ENCODE data around the gene TSEN15. TPM values are rescaled to one million over a fixed set of nuclear protein-coding genes. Genes with fewer than 3 reads are reported as not detected.

TSEN15 gene
- total RNA-seq, 1 donor from 2014 or later: 27.2 TPM

DNA sequence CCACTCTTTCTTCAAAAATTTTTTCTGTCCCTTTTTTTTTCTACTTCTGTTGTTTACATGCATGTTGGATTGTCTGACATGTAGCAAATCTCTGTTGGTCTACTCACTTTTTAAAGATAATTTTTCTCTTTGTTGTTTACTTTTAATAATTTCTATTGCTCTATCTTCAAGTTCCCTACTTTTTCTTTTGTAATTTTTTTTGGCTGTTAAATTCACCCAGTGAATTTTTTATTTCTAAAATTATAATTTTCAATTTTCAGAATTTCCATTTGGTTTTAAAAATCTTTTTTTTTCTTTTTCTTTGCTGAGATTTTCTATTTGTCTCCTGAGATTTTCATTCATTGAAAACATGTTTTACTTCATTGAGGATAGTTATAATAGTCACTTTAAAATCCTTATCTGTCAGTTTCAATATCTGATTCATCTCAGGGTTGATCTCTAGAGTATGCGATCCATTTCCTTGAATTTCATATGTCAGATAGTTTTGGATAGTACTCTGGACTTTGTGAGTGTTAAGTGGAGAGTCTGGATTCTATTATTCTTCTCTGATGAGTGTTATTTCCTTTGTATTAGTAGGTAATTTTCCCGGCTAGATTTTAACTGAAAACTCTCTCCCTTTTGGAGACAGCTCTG is 1.6 kb upstream of the TSEN15 start:
- intact Hi-C loops (cut with micrococcal nuclease): no loop called here
- ATAC-seq (no peak), DNase-seq (no peak)

DNA sequence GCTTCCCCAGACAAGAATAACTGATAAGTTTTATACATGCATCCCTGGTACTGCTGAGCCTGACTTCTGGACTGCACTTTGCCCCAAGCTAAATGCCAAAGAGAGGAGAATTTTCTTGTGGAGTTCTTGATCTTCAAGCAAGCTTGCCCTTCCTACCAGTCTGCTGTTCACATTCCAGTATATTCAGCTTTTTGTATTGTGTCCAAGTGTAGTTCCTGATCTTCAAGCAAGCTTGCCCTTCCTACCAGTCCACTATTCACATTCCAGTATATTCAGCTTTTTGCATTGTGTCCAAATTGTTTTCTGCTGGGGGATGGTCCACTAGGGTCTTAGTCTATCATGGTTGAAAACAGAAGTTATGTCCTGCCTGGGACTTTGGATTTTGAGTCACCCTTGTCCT is 894 bp upstream of the TSEN15 start:
- intact Hi-C loops (cut with micrococcal nuclease): no loop called here
- DNase-seq (no peak), ATAC-seq (no peak)

DNA sequence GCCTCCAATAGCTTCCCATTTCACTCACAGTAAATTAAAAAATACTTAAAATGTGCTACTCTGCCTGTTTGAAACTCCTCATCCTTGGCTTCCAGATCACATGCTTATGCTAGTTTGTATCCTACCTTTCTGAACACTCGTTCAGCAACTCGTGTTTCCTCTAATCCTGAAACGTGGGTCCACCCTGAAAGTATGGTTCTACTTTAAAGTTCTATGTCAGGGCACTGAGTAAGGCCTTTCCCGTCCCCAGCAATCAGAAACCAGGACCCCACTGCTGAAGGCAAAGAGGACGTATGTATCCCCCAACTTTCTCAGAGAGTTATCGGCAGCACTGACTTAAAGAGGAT is 419 bp upstream of the TSEN15 start:
- ATAC-seq: peak; percentile 19
- intact Hi-C loops (cut with micrococcal nuclease): no loop called here
- DNase-seq: no peak

DNA sequence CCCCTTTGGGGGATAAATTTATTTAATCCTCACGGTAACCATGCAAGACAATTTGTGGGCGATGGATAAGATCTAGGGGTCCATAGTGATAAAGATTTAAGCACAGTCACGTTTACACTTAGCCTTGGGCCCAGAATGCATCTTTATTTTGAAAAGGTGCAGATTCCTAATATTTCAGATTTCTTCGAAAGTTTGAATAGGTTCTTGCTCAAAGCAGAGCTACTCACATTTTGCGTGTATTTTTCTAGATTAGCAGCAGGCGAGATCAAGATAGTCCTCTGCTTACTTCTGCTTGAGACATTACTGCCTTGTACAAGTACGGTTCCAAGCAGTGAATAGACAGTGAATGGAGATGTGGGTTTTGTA is 647 bp downstream of the TSEN15 start:
- intact Hi-C loops (cut with micrococcal nuclease): no loop called here
- ATAC-seq: no peak

DNA sequence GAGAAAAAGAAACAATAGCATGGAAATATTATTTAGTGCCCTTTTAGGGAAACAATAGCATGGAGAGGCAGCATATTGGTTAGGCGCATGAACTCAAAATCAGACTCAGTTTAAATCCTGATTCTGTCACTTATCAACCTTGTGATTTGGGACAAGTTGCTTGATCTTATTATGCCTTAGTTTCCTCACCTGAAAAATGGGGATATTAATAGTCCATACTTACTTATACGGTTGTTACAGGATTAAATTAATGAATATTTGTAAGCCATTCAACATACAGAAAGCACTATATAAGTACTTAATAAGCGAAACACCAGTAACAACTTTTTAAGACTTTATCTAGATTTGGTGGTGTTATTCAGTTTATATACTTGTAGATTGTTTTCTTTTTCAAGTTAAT is 1.2 kb downstream of the TSEN15 start:
- DNase-seq (no peak), ATAC-seq (no peak)
- intact Hi-C loops (cut with micrococcal nuclease): no loop called here

More for the DNA sequence above, 647 bp downstream of the TSEN15 start:
- no peak for DNase-seq

DNA sequence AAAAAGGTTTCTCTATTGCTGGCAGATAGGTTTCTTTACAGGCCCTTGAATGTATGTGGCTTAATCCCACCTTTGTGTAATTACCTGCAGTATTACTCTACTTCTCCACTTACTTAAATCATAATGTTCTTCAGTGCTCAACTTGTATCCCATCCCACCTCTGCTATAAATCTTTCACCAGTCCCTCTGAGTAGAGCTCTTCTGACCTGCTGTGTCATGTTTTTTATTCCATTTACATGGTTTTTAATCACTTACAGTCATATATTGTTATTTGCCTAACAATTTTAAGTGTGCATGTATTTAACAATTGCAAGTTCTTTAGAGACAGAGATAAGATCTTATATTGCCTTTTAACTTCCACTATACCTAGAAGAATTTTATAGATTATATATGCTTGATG is 2.4 kb downstream of the TSEN15 start:
- intact Hi-C loops (cut with micrococcal nuclease): no loop called here
- DNase-seq (no peak), ATAC-seq (no peak)

DNA sequence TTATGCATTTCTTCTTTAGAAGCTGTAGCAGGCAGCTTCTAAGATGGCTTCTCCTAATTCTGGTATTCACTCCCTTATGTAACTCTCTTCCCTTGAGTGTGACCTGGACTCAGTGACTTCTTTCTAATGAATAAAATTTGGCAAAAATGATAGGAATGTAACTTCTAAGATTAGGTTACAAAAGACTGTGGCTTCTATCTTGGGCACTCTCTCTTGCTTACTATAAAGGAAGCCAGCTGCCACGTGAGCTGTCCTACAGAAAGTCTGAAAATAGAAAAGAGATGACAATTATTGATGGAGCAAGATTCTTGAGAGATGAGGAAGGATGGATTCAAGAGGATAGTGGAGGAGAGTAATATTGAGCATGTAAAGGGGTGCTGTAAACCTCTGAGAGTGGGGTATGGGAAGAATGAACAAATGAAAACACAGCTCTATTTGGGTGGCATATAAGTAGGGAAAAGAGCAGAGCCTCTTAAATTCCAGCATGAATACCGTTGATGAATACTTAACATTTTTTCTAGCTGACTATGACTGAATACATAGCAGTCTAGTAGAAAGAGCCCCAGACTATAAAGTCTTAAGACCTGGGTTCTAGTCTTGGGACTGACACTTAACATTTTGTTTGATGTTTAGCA is 5.5 kb downstream of the TSEN15 start:
- ATAC-seq (peak; percentile 11), DNase-seq (no peak)
- intact Hi-C loops (cut with micrococcal nuclease): no loop called here

DNA sequence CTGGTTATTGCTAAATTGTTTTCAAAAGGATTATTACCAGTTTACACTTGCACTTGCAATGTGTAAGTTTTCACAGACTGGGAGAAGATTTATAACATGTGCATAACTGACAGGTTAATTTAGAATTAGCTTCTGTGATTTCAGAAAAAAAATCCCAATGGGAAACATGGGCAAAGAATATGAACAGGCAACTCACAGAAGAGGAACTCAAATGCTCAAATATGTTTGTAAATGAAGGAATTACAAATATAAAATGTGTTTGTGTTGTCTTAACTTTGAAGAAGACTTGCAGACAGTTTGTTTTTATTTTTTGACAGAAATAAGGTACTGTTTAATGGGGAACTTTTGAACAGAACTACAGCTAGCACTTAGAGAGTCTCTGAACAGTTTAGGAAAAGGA is 8.4 kb downstream of the TSEN15 start:
- ATAC-seq (no peak), DNase-seq (no peak)
- intact Hi-C loops (cut with micrococcal nuclease): no loop called here

DNA sequence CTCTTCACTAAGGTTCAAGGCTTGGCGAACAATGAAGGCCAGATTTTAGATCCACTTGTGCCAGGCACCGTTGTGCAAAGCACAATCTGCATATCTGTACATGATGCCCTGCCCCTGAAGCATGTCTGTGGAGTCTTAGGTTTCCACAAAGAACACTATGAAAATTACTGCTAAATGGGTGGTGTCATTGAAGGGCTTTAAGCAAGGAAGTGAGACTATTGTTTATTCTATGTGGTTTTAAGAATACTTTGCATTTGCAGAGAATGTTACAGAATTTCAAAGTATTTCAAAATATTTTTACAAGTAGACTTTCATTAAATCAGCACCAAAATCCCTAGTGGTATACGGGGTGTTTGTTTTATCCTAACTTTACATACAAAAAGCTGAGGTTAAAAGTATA is 8.8 kb downstream of the TSEN15 start:
- intact Hi-C loops (cut with micrococcal nuclease): no loop called here
- ATAC-seq (no peak), DNase-seq (no peak)

DNA sequence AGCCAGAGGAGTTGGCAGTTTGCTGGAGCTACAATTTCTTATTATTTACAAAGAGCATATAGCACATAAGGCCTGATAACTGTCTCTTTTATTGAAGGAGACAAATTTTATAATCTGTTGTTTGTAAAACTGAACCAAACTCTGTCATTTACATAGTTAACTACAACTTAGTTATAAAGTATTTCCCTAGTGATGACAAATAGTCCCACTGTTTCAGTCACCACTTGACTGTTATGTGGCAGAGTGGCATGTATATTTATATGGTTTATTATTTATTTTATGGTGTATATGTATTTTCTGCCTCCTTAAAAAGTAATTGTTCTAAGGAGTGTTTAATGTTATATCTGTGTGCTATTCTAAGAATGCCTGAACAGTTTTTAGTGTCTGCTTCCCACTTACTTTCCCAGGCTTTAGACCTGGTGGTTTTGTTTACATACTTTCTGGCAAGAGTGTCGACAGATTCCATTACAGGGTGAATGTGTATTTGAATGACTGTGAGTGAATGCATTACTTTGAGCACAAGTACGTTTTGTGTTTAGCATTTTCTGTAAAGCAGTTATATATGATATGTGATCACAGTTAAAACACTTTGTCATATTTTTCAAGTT is 10.0 kb downstream of the TSEN15 start:
- DNase-seq (no peak), ATAC-seq (peak; percentile 33)
- intact Hi-C loops (cut with micrococcal nuclease): no loop called here

DNA sequence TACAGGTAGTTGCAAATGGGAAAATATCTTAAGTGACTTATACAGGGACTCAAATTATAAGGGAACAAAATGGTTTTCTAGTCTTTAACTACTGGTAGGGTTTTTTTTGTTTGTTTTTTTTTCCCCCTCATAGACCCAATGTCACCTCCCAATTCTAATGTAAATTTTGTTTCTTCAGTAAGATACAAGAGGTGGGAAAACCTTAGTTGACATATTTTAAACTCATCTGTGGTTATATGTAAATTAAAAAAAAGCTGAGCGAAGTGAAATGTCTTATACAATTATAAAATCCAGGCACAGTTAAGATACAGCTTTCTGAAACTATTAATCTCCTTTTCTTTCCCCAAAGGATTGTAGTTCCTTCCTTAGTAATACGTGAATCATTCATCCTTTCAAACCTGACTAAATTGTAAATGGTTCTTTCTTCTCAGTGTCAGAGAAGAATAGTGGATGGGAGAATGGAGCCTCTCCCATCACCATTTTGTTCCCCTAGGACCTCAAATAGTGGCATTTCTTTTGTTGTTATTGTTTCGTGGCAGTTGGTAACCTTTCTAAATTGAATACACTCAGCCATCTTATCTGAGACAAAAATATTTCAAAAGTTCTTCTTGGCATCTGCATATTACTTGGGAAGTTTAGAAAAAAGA is 11.2 kb downstream of the TSEN15 start:
- DNase-seq (no peak), ATAC-seq (no peak)
- intact Hi-C loops (cut with micrococcal nuclease): no loop called here

DNA sequence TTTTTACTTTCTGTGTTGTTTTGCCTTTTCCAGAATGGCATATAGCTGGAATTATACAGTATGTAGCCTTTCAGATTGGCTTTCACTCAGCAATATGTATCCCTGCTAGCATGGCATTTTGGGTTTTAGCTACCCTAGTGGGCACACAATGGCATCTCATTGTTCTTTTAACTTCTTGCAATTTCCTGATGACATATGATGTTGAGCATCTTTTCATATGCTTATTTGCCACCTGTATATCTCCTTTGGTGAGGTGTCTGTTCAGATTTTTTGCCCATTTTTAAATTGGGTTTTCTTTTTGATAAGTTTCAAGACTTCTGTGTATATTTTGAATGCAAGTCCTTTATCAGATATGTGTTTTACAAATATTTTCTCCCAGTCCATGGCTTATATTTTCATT is 14.0 kb downstream of the TSEN15 start:
- intact Hi-C loops (cut with micrococcal nuclease): no loop called here
- no peak for ATAC-seq
- no peak for DNase-seq

DNA sequence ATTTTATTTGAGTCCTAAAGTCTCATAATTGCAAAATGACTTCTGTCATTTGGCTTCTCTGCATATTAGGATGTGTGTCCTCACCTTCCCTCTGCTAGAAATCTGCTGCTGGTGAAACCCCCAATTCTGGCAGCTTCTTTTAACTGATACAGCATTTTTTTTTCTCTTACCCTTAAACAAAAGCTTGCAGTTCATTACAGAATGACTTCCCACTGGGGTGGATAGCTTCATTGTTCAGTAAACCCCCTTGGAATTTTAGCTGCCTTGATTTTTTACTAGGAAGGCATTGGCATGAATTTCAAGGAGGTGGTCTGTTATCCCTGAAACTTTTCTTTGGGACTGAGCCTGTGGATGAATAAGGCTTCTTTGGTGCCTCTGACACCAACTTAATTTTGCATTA is 16.8 kb downstream of the TSEN15 start:
- DNase-seq: no peak
- intact Hi-C loops (cut with micrococcal nuclease): no loop called here
- no peak for ATAC-seq

DNA sequence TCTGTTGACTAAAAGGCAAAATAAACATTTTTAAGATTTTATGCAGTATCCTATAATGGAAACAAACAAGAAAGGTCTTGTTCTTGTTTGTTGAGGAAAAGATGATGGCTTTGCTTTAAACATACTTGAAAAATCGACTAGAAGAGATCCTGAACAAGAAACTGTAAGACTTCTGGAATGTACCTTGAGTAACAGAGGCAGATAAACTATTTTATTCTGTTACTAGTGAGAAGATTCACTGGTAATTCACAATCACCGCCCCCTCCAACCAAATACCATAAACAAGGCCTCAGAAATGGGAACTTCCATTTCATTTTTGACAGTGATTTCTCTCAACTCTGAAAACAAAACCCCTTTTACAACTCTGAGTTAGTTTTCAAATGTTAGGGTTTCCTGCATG is 18.1 kb downstream of the TSEN15 start:
- no peak for DNase-seq
- intact Hi-C loops (cut with micrococcal nuclease): loop anchor here (10.0 kb wide), 1 partner anchor 495 kb away; no protein-coding TSS in a partner anchor
- no peak for ATAC-seq

DNA sequence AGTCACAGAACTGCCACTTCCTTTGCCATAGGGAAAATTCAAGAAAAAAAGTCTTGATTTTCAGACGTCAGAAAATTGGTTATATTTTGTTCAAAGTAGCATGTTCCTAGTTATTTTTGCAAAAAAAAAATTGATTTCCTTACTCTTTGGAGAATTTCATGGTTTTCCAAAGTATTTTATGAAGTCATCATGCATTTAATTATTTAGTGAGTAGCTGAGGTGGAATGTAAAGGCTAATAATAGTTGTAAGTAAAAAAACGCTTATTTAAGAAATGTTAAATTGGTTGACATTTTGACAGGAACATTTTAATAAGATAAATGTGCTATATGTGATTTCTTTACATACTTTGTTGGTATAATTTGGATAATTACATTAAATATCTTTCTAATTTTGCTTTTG is 20.8 kb downstream of the TSEN15 start:
- ATAC-seq (no peak), DNase-seq (no peak)
- intact Hi-C loops (cut with micrococcal nuclease): loop anchor here (10.0 kb wide), 1 partner anchor 492 kb away; no protein-coding TSS in a partner anchor

DNA sequence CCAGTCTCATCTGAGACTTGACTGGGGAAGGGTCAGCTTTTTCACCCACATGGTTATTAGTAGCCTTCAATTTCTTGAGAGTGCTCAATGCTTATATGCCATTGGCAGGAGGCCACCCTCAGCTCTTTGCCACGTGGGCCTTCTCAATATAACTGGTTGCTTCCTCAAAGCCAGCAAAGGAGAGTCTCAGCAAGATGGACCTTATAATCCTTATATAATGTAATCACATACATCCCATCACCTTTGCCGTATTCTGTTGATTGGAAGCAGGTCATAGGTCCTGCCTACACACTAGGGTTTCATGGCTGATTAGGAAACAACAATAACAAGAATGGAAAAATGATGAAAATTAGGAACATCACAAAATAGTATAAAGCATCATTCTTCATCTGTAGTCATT is 22.9 kb downstream of the TSEN15 start:
- intact Hi-C loops (cut with micrococcal nuclease): loop anchor here (10.0 kb wide), 1 partner anchor 490 kb away; no protein-coding TSS in a partner anchor
- DNase-seq: no peak
- ATAC-seq: no peak

DNA sequence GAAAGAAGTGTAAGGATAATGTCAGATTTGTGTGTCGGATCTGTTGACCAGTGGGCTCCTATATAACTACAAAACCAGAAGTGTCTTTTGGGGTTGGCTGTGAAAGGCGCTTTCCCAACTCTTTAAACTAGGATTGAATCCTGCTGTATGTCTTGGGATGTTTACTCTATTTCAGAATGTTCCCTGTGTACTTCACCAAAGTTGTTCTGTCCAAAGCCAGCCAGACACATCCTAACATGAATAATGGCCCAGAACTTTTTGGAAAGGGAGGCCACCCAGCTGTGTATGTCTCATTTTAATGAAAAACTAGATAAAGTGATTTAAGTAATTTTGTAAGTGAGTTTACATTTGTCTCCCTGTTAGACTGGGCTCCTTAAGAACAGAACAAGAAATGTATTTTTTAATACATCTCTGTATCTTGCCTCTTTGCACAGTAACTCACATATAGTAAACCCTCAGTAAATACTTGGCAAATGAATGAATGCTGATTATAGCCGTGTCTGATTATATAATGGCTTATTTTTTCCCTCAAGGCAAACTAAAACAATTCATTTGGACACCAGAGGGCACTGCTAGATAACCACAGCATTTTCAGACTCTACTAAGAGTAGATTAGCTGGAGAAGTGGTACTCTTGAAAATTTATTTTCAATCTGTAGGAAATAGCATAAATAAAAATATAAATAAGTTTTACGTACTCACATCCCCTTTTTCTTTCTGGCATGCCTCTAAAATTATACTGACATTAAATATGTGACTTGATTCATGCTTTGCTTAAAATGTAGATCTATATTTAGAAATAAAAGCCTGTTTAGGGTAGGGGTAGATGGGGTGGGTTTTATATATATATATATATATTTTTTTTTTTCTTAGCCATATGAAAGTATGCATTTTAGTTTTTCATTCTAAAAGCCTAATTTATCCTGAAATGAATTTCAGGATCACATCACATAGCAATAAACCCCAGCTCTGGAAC is 23.8 kb downstream of the TSEN15 start:
- intact Hi-C loops (cut with micrococcal nuclease): loop anchor here (10.0 kb wide), 1 partner anchor 489 kb away; no protein-coding TSS in a partner anchor
- DNase-seq (no peak), ATAC-seq (peak; percentile 89)

DNA sequence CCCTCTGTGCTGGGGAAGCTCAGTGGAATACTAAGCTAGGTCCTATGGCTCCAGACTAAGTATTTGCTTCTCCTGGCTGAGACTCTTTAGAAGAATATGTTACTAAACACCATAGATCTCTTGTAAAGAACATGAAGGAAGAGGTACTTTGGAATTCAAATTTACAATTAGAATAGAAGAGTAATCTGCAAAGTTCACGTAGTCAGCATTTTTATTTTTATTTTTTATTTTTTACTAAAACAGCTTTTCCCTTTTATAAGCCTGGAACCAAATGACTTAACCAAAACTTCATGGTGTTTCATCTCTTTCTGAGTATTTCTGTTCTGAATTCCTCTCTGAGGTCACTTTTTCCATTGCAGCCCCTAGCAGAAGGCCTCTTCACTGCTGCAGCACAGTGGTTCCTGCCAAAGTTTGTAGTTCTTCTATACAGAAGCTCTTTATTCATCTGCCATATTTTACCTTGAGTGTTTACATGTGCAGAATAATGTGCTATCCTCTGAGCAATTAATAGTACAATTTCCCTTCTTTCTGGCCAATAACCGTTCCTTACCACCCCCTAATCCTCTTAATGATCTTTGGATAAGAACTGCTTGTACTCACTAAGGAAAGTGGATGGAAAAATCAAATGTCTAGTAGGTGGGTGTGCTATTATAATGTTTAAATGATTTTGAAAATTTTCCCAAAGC is 27.2 kb downstream of the TSEN15 start:
- intact Hi-C loops (cut with micrococcal nuclease): loop anchor here (2.0 to 10.0 kb wide), 2 partner anchors 144 to 486 kb away; no protein-coding TSS in a partner anchor
- ATAC-seq (peak; percentile 18), DNase-seq (no peak)

DNA sequence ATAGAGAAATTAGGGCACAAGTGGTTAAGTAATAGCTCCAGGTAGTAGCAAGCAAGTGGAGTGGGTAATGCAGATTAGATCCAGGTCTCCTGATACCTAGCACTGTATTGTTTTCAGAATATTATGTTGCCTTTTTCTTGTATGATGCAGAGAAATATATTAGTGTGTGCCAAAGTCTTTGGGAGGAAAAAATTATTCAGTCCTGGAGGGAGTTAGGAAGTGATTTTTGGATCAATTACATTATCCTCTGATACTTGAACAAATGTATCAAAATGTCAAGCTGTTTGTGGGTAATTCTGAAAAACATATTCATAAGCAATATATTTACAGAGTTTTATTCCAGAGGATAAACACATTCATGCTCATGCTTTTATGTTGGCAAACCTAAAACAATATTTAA is 28.8 kb downstream of the TSEN15 start:
- intact Hi-C loops (cut with micrococcal nuclease): no loop called here
- no peak for DNase-seq
- no peak for ATAC-seq
